SKM-1 treated with dmso at 0.1 percent for 144 hours (cell line): Measurements from ENCODE around the gene WDR6.

ENCODE experiments used
- DNase-seq: peaks from one replicate; lab custom pipeline; 2025; ENCODE audit not compliant: unreplicated experiment; lab: John Stamatoyannopoulos, UW

The WDR6 gene

DNA sequence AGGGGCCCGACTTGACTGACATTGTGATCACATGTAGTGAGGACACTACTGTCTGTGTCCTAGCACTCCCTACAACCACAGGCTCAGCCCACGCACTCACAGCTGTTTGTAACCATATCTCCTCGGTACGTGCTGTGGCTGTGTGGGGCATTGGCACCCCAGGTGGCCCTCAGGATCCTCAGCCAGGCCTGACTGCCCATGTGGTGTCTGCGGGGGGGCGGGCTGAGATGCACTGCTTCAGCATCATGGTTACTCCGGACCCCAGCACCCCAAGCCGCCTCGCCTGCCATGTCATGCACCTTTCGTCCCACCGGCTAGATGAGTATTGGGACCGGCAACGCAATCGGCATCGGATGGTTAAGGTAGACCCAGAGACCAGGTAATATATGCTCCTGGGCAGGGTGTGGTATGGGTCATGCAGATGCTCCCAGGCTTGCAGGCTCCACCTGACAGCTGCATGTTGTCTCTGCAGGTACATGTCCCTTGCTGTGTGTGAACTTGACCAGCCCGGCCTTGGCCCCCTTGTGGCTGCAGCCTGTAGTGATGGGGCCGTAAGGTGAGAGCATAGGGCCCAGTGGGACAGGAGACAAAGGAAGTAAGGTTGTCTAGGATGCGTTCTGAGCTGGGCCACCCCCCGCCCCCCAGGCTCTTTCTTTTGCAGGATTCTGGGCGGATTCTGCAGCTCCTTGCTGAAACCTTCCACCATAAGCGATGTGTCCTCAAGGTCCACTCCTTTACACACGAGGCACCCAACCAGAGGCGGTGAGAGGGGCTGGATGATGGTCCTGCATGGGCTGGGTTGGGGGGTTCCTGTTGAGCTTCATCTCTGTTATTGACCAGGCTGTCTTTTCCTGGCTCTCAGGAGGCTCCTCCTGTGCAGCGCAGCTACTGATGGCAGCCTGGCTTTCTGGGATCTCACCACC, 6.8 kb downstream of the WDR6 start:
- DNase-seq = peak; percentile 38

DNA sequence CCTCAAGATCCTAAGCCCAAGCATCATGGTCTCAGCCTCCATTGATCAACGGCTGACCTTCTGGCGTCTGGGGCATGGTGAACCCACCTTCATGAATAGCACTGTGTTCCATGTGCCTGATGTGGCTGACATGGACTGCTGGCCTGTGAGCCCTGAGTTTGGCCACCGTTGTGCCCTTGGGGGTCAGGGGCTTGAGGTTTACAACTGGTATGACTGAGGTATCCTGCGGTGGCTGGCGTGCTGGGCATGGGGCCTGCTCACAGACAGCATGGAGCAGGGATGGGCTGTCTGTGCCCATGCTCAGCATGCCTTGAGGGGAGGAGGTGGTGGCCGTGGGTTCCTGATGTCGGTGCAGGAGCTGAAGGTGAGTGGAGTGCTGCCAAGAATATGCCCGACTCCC, 7.9 kb downstream of the WDR6 start:
- no peak for DNase-seq

DNA sequence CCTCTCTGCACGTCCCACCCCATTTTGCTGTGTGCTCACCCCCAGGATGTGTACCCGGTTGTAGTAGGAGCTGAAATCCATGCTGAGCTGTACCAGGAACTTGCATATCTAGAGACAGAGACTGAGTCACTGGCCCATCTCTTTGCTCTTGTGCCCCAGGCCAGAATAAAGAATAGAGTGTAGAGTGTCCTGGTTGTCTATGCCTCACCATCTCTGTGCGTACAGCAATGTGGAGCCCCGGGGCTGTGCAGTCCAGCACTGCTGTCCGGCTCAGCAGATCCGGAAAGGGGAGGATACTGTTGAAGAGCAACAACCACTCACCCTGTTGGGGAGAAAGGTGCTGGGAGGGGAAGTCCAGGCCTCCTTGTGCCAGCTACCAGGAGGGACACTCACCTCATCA, 8.6 kb downstream of the WDR6 start:
- DNase-seq = no peak

DNA sequence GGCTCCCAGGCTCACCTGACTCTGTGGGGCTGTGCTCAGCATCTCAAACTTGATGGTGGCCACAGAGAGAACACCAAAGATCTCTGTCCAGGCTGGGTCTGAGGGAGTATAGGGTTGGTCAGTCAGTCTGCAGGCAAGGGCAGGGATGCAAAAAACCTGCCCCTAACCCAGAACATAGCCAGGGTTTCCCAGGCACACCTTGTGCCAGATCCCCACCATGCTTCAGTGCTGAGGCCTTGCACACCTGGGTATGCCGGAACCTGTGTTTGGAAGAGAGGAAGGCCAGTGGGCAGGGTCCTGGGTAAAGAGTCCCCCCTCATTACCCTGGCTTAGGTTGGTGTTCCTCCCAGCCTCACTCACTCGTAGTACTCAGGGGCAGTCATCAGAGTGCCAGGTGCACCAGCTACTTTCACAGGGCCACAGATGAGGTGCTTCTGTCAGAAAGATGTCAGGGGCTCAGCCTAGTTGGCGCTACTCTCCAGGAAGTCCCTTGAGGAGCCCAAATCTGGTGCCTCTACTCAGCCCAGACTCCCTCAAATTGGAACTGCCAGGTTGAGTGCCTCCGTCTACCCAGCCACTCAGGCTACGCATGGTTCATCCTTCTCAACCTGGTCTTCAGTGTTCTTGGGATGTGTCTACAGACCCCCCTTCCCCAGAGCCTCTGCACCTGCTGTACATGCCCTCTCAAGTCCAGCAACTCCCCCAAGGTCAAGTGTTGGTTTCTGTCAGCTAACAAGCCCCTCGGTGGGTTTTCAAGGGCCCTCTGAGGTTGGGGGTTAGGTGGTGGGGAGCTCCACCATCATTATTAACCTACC, 9.4 kb downstream of the WDR6 start:
- no peak for DNase-seq

DNA sequence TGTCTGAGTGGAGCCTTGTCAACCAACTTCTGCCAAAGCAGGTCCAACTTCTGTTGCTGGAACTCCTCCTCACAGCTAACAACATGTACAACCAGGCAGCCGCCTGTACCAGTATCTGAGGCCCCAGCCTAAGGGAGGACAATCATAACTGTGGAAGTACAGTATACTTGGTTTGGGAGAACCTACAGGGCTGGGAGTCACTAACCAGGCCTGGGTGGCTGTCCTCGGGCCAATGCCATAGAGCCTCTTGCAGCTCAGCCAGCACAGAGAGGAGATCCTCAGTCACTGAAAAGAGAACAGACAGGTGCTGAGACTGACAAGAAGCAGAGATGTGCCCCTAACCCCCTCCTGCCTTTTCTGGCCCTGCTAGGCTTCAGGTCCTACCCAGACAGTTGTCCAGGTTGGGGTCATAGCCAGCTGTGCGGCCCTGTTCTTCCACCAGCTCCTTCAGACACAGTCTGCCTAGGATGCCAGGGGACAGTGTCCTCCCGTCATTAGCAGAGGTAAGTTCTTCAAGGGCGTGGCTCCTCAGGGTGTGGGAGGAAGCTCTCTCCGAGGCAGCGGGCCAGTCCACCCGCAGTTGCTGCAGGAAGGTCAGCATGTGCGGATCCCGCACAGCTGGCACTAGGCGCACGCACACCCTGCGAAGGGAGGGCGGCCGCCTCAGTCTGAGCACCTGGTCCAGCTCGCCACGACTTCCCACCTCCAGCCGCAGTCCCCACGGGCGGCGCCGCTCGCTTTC, 10.2 kb downstream of the WDR6 start:
- DNase-seq = no peak

DNA sequence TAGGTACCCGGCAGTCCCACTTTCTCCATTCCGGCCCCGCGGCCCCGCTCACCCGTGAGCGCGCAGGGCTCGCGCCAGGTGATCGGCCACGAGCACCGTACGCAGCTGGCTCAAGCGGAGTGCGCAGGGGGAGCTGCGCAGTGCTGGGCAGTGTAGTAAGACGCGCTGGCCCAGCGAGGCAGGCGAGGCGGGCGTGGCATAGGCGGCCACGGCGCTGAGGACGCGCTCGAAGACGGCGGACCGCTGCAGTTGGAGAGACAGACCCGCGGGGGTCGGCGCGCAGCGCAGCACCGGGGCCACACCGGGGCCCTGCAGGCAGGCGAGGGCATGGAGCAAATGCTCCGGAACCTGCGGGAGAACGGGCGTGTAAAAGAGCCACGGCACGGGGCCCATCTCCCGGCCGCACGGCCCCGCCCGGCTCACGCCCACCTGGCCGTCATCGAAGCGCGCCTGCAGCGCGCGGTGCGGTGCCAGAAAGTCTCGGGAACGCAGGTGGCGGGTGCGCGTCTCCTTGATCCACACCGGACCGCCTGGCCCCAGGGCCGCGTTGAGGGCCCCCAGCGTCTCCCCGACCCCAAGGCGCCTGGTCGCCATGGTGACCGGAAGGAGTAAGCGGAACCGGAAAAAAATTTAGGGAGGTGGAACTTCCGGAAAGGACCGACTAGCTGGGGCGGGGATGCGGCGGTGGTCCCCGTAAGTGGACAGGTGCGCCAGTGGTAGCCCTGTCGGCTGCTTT, 10.9 kb downstream of the WDR6 start, which contains the start of gene DALRD3:
Gene DALRD3 (minus strand): TSS at position 610 of the 736 bp plus-strand sequence. CDS start 16 bp downstream, at position 594.
- DNase-seq = peak; percentile 64

DNA sequence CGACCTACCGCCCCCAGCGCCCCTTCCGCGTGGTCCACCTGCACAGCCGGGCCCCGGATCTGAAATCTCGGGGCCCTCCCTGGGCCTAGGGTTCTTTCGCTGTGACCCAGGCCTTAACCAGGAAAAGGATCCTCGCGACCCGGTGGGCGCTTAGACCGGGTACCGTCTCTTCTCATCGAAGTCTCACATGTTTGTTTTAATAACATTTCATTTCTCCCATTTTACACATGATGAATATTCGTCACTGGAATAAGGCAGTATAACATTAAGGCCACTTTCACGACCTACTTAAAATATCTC, 11.5 kb downstream of the WDR6 start:
- DNase-seq = no peak

DNA sequence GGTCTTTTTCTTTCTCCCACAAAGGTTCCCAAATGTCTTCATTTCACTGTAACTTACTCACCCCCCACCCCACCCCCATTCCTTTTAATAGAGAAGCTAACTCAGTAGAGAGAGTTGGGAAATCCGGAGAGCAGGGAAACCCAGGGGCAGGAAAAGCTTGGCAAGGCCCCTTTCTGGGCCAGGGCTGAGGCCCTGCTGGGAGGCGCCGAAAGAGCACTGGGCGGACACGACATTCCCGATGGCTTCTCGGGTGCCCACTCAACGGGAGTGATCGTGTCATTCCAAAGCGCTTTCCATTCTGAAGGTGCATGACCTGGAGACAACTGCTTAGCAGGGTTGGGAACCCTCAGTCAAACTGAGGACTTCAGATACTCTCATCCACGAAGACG, 12.7 kb downstream of the WDR6 start:
- DNase-seq = no peak

DNA sequence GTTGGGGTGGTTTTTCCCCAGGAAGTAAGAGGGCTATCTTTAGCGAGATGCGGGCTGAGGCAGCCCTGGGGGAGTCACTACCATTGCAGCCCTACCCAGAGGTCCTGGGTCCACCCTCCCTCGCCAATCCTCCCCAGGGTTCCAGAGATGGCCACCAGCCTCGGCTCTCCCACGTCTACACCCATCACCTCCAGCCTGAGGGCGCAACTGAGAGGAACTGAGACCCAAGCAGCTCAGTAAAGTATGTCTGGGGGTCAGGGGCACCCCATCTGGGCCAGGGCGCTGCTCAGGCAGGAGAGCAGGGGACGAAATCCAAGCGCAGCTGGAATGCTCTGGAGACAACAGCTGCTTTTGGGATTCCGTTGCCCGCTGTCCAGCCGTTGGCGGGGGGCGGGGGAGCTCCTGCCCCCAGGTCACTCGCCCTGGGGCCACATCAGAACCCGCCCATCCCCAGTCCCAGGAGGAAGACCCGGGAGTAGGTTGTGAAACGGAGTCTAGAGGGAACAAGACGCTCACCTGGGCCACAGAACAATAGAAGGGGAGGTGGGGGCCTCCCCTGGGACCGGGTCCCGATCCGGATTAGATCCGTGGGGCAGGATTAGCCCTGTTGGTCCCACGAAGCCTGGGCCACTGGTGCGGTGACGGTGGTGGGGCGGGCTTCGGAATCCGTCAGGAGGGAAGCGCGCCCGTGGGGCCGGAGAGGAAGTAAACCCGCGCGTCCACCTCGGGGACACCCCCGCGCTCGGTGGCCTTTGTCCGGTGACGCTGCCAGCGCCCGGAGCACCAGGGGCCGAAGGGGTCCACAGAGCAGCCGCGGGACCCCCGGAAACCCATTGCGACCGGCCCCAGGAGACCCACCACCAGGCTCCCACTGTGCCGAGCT, 13.4 kb downstream of the WDR6 start:
- DNase-seq = peak; percentile 19

DNA sequence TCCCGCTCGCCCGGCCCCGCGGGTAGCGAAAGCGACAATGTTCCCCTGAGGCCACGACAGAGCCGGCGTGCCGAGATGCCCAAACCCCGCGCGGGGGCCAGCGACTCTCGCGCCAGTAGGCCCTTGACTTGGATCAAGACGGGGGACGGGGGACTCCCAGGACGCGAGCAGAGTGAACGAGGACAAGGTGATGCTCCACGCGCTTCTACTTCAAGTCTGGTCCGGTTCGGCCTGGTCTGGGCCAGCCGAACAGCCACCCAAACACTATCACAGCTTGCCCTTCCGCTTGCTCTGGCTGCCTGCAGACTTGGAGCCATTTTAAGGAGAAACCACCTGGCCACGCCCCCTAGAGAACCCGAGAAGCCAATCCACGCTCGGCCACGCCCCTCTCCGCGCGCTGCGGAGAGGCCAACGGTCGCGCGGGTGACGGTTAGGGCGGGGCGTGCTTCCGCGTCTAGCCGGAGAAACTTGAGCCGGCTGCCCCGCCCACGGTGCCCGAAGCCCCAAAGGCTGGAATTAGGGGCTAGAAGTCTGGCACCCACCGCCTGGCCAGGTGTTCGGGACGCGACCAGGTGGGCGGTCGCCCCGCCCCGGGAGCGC, 14.1 kb downstream of the WDR6 start:
- DNase-seq = peak; percentile 95

DNA sequence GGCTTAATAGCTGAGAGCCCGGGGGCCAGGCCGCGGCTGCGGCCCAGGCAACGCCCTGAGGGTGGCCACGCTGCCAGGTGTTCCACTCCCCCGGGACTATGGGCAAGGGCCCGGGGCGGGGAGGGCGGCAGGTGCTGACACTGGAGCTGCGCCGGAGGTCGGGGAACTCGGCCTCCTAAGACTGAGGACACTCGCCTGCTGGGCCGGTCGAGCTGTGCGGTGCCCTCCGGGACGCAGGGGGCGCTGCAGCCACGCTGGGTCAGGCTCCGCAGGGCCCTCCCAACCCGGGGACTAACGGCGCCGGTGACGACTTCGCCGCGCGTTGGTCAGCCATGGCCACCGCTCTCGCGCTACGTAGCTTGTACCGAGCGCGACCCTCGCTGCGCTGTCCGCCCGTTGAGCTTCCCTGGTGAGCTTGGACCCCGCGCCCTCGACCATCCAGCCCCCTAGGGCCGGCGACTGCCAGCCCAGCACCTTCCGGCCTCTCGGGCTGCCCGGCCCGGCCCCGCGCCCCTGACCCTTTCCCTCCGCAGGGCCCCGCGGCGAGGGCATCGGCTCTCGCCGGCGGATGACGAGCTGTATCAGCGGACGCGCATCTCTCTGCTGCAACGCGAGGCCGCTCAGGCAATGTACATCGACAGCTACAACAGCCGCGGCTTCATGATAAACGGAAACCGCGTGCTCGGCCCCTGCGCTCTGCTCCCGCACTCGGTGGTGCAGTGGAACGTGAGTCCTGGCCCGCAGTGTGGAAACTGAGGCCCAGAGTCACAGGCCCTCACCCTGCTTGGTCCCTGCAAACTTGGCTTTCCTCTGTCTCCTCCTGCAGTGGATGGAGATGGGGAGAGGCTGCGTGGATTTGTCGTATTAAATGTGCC, 14.9 kb downstream of the WDR6 start, which contains the start of gene NDUFAF3:
Gene NDUFAF3 (plus strand): TSS at position 309 of the 875 bp plus-strand sequence. CDS start 24 bp downstream, at position 333.
- peak; percentile 76 for DNase-seq

DNA sequence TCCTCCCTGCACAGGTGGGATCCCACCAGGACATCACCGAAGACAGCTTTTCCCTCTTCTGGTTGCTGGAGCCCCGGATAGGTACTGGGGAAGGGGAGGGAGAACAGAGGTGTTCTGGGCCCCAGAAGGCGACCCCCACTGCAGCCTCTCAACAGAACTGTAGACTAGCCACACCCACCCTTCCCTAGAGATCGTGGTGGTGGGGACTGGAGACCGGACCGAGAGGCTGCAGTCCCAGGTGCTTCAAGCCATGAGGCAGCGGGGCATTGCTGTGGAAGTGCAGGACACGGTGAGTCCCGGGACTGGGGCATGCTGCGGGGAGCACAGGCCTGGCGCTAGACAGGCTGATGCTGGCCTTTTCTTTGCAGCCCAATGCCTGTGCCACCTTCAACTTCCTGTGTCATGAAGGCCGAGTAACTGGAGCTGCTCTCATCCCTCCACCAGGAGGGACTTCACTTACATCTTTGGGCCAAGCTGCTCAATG, 15.5 kb downstream of the WDR6 start:
- DNase-seq = no peak

DNA sequence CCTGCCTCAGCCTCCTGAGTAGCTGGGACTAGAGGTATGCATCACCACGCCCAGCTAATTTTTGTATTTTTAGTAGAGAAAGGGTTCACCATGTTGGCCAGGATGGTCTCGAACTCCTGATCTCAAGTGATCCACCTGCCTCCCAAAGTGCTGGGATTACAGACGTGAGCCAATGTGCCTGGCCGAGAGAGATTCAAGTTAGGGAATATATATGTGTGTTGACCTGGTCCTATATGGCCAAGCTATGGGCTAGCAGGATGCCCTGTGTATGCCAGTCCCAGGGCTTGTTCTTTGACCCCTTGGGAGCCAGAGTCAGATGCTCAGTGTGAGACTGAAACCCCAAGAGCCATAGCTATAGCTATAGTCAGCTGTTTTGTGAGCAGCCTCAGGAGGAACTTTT, 16.6 kb downstream of the WDR6 start:
- no peak for DNase-seq

DNA sequence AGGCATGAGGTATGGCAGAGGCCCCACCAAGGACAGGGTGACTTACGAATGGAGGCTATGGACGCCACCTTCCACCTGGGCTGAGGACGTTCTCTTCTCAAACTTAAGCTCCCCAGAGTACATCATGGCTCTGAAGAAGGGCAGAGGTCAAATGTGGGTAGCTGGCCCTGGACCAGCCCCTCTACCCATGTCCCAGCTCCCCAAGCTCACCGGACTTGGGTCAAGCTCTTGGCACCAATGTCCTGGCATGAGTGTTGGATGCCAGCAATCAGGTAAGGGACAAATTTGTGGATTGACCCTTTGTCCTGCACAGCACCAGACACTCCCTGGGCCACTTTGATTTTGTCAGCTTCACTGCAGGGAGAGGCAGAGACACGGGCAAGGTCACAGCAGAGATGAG, 17.3 kb downstream of the WDR6 start:
- no peak for DNase-seq

DNA sequence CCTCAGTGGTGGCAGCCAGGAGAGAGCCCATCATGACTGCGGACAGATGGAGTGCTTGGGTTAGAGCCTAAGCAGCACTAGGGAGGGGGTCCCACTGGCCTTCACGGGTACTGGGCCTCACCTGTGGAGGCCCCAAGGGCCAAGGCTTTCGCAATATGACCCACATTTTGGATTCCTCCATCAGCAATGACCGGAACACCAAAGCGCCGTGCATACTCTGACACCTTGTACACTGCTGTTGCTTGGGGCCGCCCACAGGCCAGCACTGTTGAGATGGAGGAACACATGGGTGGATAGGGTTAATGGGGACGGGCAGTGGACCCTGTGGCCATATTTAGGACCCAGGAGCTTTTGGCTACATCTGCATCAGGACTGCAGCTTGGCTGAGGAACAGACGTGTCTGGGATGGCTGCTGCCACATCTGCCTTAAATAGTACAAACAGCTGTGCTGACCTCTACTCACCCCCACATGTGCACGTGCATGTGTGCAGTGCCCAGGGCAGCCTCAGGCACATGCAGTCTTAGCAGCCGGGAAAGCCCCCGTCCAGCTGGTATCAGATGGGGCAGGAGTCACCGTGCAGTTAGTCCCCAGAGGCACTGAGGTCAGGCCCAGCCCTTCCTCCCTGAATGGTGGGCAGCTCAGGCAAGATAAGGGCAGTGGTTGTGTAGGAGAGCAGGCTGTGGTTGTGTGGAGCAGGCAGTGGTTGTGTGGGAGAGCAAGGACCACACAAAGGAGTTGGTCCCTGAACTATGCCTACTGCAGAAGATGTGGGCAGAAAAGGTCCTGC, 18.0 kb downstream of the WDR6 start:
- DNase-seq = no peak

DNA sequence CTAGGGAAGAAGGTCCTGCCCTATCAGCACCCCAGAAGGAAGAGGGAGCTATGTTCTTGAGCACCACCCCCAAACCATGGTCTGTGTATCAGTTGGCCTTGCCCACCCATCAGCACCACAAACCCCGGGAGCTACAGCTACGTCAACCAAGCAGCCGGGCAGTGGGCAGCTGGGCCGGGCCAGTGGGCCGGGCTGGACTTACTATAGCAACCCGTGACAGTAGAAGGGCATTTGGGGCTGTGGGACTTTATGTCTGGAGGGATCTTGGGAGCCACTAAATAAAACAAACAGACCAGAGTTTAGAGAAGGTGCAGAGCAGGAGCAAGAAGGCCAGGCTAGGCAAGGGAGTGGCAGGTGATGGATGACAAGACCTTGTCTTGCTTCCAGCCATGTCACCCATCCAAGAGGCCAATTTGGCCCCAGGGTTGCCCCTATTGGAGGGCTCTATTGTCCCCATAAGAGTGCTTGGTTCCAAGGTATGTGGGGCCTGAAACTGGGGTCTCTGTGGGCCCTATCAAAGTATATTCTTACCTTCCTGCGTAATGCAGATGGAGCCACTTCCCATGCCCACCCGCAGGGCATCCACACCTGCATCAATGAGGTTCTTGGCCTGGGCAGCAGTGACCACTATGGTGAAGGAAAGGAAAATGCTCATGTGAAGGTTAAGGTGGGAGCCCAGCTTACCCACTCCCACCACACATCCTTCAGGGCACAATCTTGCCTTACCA, 18.8 kb downstream of the WDR6 start:
- DNase-seq = no peak

DNA sequence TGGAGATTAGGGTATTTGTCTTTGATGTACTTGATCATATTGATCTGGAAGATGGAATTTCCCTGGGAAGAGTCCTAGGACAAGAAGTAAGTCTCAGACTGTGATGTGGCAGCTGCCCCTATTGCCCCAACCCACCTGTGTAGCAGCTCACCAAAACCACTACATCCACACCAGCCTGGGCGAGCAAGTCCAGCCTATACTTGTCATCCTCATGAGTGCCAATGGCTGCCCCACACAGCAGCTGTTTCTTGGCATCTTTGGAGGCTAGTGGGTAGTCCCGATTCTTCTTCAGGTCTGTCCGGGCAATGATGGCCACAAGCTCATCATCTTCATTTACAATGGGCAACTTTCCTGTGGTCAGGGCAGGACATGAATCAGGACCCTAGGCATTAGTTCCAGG, 19.3 kb downstream of the WDR6 start:
- no peak for DNase-seq
